GM18498 (cell line): ENCODE measurements around the gene SCG5.

Source experiments
- ATAC-seq: cut with Tn5 transposase; IDR thresholded peaks from one replicate; pipeline ENCODE4 v1.9.1; 2021; ENCODE audit warnings: mild to moderate bottlenecking, moderate library complexity; ENCODE audit not compliant: unreplicated experiment

SCG5 gene

GRCh38 chr15:32690941-32691688 lies 49.6 kb downstream of the SCG5 start:
- ATAC-seq: no peak

- no peak for ATAC-seq
Measured at GRCh38 chr15:32691689-32692038, 50.2 kb downstream of the SCG5 start.

DNA sequence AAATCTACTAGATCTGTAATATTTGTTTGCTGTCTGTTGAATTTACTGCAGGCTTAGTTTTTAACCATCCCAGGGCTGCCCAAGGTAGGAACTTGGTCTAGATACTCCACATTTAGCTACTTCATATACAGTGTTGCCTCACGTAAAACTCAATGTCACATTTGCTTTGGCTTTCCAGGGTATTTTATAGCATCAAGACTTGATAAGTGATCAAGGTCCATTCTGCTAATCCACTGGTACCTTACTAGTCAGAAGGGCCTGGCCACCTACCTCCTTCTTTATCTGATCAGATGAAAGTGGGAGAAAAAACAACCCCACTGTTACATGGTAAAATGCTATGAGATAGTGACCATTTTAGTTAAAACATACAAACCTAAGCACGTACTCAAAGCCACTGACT lies 50.8 kb downstream of the SCG5 start:
- ATAC-seq: no peak

DNA sequence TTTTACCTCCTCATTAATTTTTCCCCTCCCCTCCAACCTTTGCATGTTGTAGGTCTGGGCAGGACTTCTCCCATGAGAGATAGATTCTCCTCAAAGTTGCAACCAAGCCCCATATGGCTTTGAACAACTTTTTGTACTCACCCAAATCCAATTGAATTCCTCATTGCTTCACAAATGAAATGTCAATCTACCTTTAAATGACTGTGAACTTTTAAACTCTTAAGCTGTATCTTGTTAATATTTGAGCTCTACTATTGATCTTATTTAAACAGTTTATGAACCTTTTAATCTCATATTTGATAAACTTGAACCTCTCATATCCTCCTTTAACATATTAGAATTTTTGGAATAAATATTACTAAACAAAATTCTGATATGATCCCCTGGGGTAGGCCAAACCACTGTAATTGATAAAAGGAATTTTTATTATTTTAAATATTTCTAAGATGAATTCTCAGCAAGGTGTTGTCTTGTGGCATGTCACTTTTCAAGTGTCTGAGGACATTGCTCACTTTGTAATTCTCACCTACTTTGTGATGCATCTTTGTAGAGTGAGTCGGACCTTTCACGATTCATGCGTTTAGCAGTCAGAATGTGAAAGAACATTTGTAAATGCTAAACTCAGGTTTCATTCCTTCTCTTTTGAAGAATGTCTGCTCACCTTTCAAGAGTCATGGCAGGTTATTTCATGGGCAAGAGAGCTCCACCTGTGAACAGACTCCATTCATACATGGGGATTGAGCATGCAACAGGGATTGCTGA lies 52.9 kb downstream of the SCG5 start:
- ATAC-seq: no peak

GRCh38 chr15:32698773-32699390 lies 57.4 kb downstream of the SCG5 start:
- ATAC-seq: no peak

- no peak for ATAC-seq
Measured at GRCh38 chr15:32700501-32701150, 59.1 kb downstream of the SCG5 start.

- ATAC-seq: no peak
Measured at GRCh38 chr15:32701863-32702262, 60.4 kb downstream of the SCG5 start.

DNA sequence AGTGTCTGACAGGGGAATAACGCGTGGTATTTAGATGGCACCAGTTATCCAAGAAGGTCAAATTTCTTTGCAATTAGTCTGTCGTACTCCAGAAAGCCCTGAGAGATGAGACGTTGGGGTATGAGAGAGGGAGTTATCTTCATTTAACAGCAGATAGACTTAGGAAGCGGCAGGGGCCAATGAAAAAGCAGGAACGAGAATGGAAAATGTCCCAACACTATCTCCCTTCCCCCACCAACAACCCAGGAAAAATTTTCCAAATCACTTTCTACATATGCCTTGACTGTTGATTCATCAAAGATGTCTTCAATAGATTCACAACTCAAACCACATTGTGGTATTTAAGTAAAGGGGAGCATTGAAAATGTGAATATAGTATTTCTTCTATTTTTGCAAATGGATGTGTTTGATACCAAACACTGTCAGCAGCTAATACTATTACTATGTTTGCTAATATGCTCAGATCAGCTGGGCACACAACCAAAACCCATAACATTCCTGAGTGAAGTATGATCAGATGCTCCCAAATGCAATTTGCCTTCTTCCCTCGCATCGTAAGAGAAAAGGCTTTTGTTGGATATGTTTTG lies 63.0 kb downstream of the SCG5 start:
- no peak for ATAC-seq

DNA sequence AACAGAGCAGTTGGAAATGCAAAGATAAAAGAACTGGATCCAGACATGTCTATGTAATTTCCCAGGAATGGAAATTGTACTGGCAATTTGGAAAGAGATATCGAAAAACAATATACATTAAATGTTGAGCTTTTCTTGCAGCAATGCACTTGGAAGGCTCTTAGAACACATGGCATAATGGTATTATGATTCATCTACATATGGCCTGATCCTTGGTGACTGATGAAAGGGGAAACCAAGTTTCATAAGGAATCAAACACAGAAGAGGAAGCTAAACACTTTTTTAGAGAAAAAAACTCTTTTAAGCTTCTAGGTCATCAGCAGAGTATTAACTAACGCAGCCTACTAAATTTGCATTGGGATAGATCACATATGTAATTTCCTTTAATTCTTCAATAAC lies 63.9 kb downstream of the SCG5 start:
- no peak for ATAC-seq

- no peak for ATAC-seq
Measured at GRCh38 chr15:32706704-32707103, 65.2 kb downstream of the SCG5 start.

- ATAC-seq: no peak
Measured at GRCh38 chr15:32707436-32707835, 65.9 kb downstream of the SCG5 start.

DNA sequence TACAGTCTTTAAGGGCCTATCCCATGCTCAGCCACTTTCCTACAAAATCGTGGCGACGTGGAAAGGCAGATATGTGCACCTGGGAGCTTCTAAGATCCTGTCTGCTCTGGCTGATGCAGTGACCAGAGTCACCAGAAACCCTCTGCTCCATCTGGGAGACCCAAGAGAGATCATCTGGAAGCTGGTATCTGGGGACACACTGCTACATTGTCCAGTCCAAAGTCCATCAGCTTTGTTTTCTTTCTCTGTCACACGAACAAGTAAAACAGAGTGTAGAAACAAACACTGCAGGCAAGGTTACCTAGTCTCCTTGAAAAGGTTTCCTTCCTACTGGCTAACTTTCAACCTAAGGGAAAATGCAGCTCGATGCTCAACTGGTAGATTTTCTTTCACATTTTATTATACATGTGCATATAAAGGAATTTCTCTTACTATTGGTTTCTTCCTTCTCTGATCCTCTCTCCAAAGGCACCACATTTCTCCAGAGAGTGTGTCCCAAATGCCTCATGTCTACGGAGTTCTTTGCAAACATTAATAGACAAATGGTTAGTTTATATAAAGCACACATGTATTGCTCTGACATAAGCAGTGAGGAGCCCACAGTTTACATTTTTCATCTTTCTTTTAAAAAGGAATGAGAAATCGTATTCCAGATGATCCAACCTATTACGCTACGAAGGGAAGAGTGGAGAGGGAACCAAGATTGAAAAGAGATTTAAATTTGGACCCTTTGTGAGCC lies 68.0 kb downstream of the SCG5 start:
- no peak for ATAC-seq

DNA sequence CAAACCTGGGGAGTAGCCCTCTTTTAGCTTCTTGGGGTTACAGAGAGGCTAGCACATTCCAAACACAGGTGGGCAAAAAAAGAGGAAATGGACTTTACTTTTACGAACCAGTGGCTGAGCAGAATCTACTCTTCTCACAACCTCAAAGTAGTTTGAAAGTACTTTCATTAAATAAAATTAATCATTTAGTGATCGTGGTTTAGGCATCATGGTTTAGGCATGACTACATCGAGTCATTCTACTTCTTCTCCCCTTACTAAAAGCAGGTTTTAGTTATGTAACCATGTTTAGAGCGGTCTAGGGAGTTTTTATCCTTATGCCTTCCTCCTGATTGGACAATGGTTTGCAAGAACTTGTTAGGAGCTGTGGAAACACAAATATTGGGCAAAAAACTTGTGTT lies 73.8 kb downstream of the SCG5 start:
- peak; percentile 52 for ATAC-seq

GRCh38 chr15:32716216-32716914 lies 74.9 kb downstream of the SCG5 start:
- no peak for ATAC-seq

GRCh38 chr15:32716915-32717425 lies 75.5 kb downstream of the SCG5 start:
- ATAC-seq: no peak

DNA sequence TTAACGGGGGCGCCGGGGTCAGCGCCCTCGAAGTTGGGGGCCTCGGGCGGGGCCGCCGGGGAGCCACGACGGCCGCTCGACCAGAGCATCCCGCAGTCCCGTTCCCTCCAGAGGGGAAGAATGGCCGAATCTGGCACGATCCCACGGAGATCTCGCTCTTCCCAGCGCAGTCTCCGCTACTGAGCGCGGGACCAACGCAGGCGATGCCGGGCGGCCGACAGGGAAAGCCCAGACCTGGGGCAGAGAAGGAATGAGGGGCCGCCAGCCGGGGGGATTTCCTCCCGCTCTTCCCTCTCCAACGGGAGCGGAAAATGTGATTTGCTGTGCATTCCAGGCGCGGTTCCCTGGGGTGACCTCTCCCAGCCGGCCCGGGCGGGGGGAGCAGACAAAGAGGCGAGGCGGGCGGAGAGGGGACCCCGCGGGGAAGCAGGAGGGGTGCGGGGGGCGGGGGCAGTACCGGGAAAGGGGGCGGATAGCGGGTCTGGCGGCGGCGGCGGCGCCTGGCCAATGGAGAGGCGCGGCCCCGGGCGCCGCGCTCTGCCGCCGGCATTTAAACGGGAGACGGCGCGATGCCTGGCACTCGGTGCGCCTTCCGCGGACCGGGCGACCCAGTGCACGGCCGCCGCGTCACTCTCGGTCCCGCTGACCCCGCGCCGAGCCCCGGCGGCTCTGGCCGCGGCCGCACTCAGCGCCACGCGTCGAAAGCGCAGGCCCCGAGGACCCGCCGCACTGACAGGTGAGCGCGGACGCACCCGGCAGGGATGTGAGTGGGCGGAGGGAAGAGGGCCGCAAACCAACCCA lies 76.1 kb downstream of the SCG5 start, which contains the start of gene GREM1:
Gene GREM1 (plus strand): TSS at position 579 of the 801 bp plus-strand sequence. CDS start 12,687 bp downstream, outside the sequence.
- ATAC-seq: no peak

- ATAC-seq: no peak
Measured at GRCh38 chr15:32718227-32718820, 76.8 kb downstream of the SCG5 start.
